HG03103 (cell line): ENCODE results near the gene SLC37A4.
"Not testable (repeated sequence)": the region's sequence is repeated elsewhere in the genome, so short reads cannot be mapped to it uniquely, and the experiment has no call there.

ENCODE experiments used
- ATAC-seq: cut with Tn5 transposase; IDR thresholded peaks from one replicate; pipeline ENCODE4 v1.9.1; 2021; ENCODE audit warnings: low read depth; ENCODE audit not compliant: unreplicated experiment

Gene SLC37A4

GRCh38 chr11:119044708-119045107 lies 14.0 kb upstream of the SLC37A4 start:
- no peak for ATAC-seq

- ATAC-seq: no peak
Measured at GRCh38 chr11:119042927-119043326, 12.2 kb upstream of the SLC37A4 start.

DNA sequence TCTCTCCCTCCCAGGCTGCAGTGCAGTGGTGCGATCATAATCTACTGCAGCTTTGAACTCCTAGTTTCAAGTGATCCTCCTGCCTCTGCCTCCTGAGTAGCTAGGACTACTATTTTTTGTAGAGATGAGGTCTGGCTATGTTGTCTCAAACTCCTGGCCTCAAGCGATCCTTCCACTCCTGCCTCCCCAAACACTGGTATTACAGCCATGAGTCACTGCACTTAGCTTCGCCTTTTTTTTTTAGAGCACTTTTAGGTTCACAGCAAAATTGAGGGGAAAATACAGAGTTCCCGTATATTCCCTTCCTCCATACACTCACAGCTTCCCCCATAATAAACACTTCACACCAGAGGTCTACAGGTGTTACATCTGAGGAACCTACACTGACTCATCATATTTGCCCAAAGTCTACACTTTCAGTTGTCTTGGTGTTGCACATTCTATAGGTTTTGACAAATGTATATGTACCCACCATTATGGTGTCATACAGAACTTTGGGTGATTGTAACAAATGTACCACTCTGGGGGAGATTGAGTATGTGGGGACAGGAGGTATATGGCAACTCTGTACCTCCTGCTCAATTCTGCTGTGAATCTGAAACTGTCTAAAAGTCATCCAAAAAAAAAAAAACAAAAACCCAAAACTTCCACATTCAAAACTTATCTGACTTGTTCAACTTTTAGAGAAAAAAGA lies 11.3 kb upstream of the SLC37A4 start:
- ATAC-seq: no peak

DNA sequence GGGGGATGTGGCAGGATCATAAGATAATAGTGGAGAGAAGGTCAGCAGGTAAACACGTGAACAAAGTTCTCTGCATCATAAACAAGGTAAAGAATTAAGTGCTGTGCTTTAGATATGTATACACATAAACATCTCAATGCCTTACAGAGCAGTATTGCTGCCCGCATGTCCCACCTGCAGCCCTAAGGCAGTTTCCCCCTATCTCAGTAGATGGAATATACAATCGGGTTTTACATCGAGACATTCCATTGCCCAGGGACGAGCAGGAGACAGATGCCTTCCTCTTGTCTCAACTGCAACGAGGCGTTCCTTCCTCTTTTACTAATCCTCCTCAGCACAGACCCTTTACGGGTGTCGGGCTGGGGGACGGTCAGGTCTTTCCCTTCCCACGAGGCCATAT lies 8.8 kb upstream of the SLC37A4 start:
- not testable (repeated sequence) for ATAC-seq

DNA sequence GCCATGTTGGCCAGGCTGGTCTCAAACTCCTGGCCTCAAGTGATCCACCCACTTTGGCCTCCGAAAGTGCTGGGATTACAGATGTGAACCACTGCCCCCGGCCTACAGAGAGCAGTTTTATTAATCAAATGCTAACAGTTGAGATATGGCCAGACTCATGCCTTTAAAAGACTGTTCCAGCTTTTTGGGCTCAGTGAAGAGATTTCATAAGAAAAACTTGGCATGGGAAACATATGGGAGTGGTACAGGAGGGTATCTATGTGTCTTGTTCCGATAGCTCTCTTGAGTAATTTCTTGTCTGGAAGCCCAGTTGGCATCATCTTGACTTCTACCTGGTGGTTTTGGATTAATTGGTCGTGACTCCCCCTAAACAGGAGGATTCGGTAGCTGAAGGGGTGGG lies 8.2 kb upstream of the SLC37A4 start:
- no peak for ATAC-seq

- no peak for ATAC-seq
Measured at GRCh38 chr11:119034813-119035212, 4.1 kb upstream of the SLC37A4 start.

DNA sequence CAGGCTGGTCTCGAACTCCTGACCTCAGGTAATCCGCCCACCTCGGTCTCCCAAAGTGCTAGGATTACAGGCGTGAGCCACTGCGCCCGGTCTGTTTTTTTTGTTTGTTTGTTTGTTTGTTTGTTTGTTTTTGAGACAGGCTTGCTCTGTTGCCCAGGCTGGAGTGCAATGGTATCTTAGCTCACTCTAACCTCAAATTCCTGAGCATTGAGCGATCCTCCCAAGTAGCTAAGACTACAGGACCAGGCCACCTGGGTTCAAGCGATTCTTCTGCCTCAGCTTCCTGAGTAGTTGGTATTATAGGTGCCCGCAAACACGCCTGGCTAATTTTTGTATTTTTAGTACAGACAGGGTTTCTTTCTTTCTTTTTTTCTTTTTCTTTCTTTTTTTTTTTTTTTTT lies 2.7 kb upstream of the SLC37A4 start:
- ATAC-seq: not testable (repeated sequence)

DNA sequence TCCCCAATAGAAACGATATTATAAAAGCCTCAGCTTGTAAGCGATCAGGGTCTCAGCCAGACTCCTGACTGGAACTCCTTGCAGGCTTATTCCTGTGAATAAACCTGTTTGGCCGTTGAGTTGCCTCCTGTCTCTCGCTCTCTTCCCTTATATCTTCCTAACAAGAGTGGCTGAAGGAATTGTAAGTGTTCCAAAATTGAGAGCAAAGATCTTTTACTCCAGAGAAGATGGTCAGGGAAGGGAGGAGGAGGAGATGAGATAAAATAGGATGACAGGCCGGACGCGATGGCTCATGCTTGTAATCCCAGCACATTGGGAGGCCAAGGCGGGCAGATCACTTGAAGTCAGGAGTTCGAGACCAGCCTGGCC lies 1.2 kb upstream of the SLC37A4 start:
- ATAC-seq: no peak

- no peak for ATAC-seq
Measured at GRCh38 chr11:119030029-119030328, 698 bp downstream of the SLC37A4 start.

DNA sequence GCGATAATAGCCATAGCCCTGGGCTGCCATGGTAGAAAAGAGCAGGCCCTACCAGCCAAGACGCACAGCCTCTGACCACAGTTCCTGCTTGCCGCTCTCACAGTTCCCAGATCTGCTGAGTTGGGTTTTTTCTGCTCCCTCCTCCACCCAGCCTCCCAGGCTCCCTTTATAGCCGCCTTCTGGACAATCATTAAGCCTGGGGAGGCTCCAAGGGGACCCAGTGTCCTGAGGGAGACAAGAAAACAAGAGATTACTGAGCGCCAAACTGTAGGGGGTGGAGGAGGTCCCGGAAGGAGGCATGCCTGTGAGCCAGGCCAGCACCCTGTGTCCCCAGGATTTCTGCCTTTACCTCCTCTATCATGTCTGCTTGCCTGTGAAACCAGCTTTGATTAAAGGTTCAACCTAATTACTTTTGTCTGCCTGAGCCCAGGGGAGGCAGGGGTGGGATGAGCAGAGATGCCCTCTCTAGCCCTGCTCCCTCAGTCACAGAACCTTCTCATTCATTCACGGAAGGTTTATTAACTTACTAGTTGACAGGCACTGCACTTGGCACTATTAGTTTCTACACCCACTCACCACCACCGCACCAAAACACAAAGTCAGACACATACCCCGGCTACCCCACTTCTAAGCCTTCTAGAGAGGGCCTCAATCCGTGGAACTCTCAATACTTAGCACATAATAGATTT lies 1.2 kb downstream of the SLC37A4 start:
- ATAC-seq: no peak

GRCh38 chr11:119029069-119029339 lies 1.7 kb downstream of the SLC37A4 start:
- ATAC-seq: no peak

- ATAC-seq: no peak
Measured at GRCh38 chr11:119028346-119029068, 2.2 kb downstream of the SLC37A4 start.

GRCh38 chr11:119027561-119028345 lies 2.9 kb downstream of the SLC37A4 start:
- ATAC-seq: no peak

- ATAC-seq: no peak
Measured at GRCh38 chr11:119026970-119027369, 3.7 kb downstream of the SLC37A4 start.

GRCh38 chr11:119025978-119026766 lies 4.5 kb downstream of the SLC37A4 start:
- no peak for ATAC-seq

- ATAC-seq: no peak
Measured at GRCh38 chr11:119025541-119025940, 5.1 kb downstream of the SLC37A4 start.

DNA sequence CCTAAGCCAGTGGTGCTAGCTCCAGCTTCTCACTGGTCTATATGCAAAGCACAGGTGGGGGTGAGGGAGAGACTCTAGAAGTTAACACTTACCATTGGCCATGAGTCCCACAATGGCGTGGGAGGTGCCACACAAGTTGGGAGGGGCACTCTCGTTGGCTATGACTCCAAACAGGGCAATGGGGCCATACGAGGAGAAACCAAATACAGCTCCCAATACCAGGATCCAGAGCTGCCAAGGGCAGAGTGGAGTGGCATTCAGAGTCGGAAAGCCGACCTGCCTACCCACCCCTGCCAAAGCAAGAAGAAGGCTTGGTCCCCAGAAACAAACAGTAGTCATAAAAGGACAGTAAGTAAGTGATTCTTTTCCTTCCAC lies 5.6 kb downstream of the SLC37A4 start:
- ATAC-seq: no peak

DNA sequence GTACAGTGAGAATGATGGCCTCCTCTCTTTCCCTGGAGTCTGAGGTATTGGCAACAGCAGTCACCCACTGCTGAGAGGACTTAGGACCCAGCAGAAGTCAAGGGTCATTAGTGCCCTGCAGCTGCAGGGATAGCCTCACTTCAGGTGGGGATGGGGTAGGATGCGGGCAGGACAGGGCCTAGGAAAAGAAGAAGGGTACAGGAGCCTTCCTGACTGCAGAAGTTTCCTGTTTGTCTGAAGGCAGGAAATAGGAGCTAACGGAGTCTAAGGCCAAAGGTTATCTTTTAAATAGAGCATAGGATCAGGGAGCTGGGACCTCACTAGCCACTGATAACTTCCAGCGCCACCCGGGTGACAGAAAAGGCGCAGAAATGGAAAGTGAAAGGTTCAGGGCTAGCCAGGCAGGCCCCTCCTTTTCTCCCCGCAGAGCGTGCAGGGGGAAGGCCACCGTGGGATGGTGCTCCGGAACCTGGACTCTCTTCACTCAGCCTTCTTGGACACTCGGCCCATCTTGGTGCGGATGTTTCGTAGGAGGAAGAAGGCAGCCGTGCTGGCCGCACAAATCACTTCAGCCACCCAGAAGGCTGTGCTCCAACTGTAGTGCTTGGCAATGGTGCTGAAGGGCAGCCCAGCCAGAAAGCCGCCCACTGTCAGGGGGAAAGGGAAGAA lies 6.1 kb downstream of the SLC37A4 start:
- no peak for ATAC-seq

DNA sequence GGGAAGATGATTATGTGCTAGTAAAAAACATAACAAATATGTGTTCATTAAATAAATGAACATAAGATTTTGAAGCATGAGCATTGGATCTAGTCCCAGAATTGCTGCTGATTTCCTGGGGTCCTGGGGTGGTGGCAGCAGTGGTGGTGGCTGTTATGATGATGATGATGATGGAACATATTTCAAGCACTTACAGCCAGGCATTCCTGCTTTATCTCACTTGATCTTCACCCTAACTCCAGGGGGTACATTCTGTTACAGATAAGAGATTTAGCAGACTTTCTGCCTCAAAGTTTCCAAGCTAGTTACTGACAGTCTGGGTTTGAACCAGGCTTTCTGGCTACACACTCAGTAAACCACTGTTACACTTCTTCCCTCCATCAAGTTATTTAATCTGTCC lies 6.9 kb downstream of the SLC37A4 start:
- ATAC-seq: no peak

DNA sequence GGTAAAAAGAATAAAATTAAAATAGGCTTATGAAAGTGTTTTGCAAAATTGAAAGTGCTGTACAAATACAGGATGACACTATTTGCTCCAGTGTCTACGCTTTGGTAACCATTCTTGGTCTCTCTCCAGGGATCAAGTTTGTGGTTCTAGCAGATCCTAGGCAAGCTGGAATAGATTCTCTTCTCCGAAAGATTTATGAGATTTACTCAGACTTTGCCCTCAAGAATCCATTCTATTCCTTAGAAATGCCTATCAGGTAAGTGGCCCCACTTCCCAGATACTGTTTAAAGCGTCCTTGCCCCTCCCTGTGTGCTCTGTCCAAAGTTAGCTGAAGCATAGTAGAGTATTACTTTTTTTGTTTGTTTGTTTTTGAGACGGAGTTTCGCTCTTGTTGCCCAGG lies 9.0 kb downstream of the SLC37A4 start:
- ATAC-seq: no peak
